ENCODE data around the gene CERK. TPM values are rescaled to one million over a fixed set of nuclear protein-coding genes. Genes with fewer than 3 reads are reported as not detected.

Gene CERK
- total and polyA plus RNA-seq, 2 of the 8 experiments (the other 6 are each of a cell fraction or from before 2014, with no cell fraction given), result 26.6 to 59.0 TPM

GRCh38 chr22:46686221-46687047 lies 51.6 kb downstream of the CERK start:
- no peaks in the 10 kb centered on the region for H3K79me1 ChIP-seq (ENCODE audit: low read depth, low read length)
- no peaks in the 10 kb centered on the region for H3K9me3 ChIP-seq (ENCODE audit: insufficient read depth in 2 of 2, low read depth in 1 of 2, low read length in 1 of 2)
- H3K27ac ChIP-seq (ENCODE audit: low read depth, low read length), result no peak overlapping the region
- peaks cover 5 to 36% (median 14%) of the 10 kb centered on the region in 4 experiments; a peak in 6 of 8 replicates for H3K36me3 ChIP-seq (ENCODE audit: control insufficient read depth in 2 of 4, insufficient read depth in 4 of 4, low read length in 3 of 4)
- ChIA-PET POLR2A (ENCODE audit: partially characterized antibody) (no interaction called here), CTCF (ENCODE audit: partially characterized antibody) (interaction anchor here (1.2 kb wide), 1 partner anchor 63 kb away, joined by 3 read pairs; no protein-coding TSS in a partner anchor)
- no peak overlapping the region for H2BK15ac ChIP-seq (ENCODE audit: low read length)
- H3K4me3 ChIP-seq (ENCODE audit: extremely low read depth in 1 of 4, insufficient read depth in 2 of 4, low read depth in 3 of 4, low read length in 4 of 4), result no peak overlapping the region
- H3K23ac ChIP-seq (ENCODE audit: insufficient read length), result no peak overlapping the region
- no peak overlapping the region for H3K4ac ChIP-seq (replicated peaks; ENCODE audit: insufficient read length, low read depth, low read length)
- no peak overlapping the region for H2BK12ac ChIP-seq (ENCODE audit: low read depth, low read length)
- H3K23me2 ChIP-seq (ENCODE audit: low read depth, low read length), result no peaks in the 10 kb centered on the region
- WGBS, 2 experiments (ENCODE audit: extremely low coverage in 1 of 2, insufficient coverage in 1 of 2, insufficient read length in 1 of 2, insufficient replicate concordance in 2 of 2, low coverage in 1 of 2, low lambda C conversion rate in 2 of 2, missing lambda C conversion rate in 1 of 2), result 91% methylated on average over 33 of the region's 33 CpGs; no CpG with 5 or more reads in 1 of the 2 experiments
- no peaks in the 10 kb centered on the region for H3K79me2 ChIP-seq (ENCODE audit: control insufficient read depth in 1 of 2, insufficient read depth in 2 of 2, low read length in 2 of 2)
- no peak overlapping the region for H2AFZ ChIP-seq (ENCODE audit: low read length)
- H2BK20ac ChIP-seq (ENCODE audit: low read length), result no peak overlapping the region
- H3K4me1 ChIP-seq (replicated peaks in 1 of 4; ENCODE audit: control insufficient read depth in 3 of 4, insufficient read depth in 4 of 4, low read length in 3 of 4), result no peaks in the 10 kb centered on the region
- H2BK5ac ChIP-seq (ENCODE audit: low read depth, low read length), result no peak overlapping the region
- H3K18ac ChIP-seq (ENCODE audit: extremely low read depth, low read length), result no peak overlapping the region
- no peak overlapping the region for H3K14ac ChIP-seq (ENCODE audit: insufficient read length)
- no peak for DNase-seq (ENCODE audit: low read depth in 1 of 2, low spot score in 2 of 2)
- H2AK5ac ChIP-seq (ENCODE audit: low read depth, low read length), result no peak overlapping the region
- peaks cover 0 to 2% of the 10 kb centered on the region in 2 experiments for H4K20me1 ChIP-seq (replicated peaks in 1 of 2; ENCODE audit: control insufficient read depth in 1 of 2, insufficient read depth in 2 of 2, low read length in 2 of 2)
- H3K9ac ChIP-seq (replicated peaks in 1 of 4; ENCODE audit: extremely low read depth in 1 of 4, low read depth in 3 of 4, low read length in 3 of 4), result no peak overlapping the region
- H2BK120ac ChIP-seq (replicated peaks; ENCODE audit: low read depth, low read length), result no peak overlapping the region
- H4K5ac ChIP-seq (ENCODE audit: insufficient read length, low read depth, low read length), result no peak overlapping the region
- H3K4me2 ChIP-seq (ENCODE audit: insufficient read depth in 1 of 2, low read depth in 2 of 2, low read length in 2 of 2), result no peak overlapping the region
- H4K8ac ChIP-seq (ENCODE audit: extremely low read depth, insufficient read depth, low read length), result no peak overlapping the region
- H3K27me3 ChIP-seq (replicated peaks in 1 of 4; ENCODE audit: control insufficient read depth in 3 of 4, extremely low read depth in 1 of 4, insufficient read depth in 3 of 4, low read length in 3 of 4), result no peaks in the 10 kb centered on the region
- no peak overlapping the region for H3K56ac ChIP-seq (replicated peaks; ENCODE audit: insufficient read length, low read depth, low read length)
- H4K91ac ChIP-seq (replicated peaks; ENCODE audit: insufficient read length, low read length), result no peak overlapping the region
- no peak for FAIRE-seq
- TF ChIP-seq RNF2 (IDR thresholded peaks at IDR 0.05; ENCODE audit: borderline replicate concordance, low read depth, low read length, missing control alignments, poor library complexity, severe bottlenecking), result no peak
- TF ChIP-seq EP300 (IDR thresholded peaks at IDR 0.05; ENCODE audit: borderline replicate concordance in 1 of 2, low read depth in 2 of 2, low read length in 2 of 2), result no peak
- TF ChIP-seq RXRA (IDR thresholded peaks at IDR 0.05; ENCODE audit: insufficient read depth, low read depth, low read length), result no peak
- TF ChIP-seq CHD1 (IDR thresholded peaks at IDR 0.05; ENCODE audit: low read depth, low read length), result no peak
- TF ChIP-seq PHF8 (conservative IDR thresholded peaks at IDR 0.05; ENCODE audit: low read depth, low read length), result no peak
- TF ChIP-seq ATF2 (IDR thresholded peaks at IDR 0.05; ENCODE audit: low read length), result no peak
- TF ChIP-seq TCF12 (IDR thresholded peaks at IDR 0.05; ENCODE audit: low read depth, low read length), result no peak
- no peak for TF ChIP-seq SIRT6 (IDR thresholded peaks at IDR 0.05; ENCODE audit: low read length)
- TF ChIP-seq E2F6 (IDR thresholded peaks at IDR 0.05), result no peak
- TF ChIP-seq CREB1 (IDR thresholded peaks at IDR 0.05), result no peak

Data from H1 (cell line).